ENCODE data around the gene NUCB2. TPM values are rescaled to one million over a fixed set of nuclear protein-coding genes. Genes with fewer than 3 reads are reported as not detected.

NUCB2 gene
- total and polyA plus RNA-seq, 2 of the 13 experiments (the other 11 are each of a cell fraction or from before 2014, with no cell fraction given) = 54.2 to 82.4 TPM

GRCh38 chr11:17276236-17277023 is at the start of gene NUCB2 (continued):
- TF ChIP-seq ZNF646 (CRISPR knock-in tag; IDR thresholded peaks at IDR 0.05) (peak; percentile 14; the same call in 1 of the 2 replicates), ZNF589 (CRISPR knock-in tag; conservative IDR thresholded peaks at IDR 0.05) (0 out of 2 replicates have a peak, but pooled peaks have one; percentile 14), MAF1 (CRISPR knock-in tag; IDR thresholded peaks at IDR 0.05; ENCODE audit: borderline replicate concordance) (no peak), TARDBP (CRISPR knock-in tag; IDR thresholded peaks at IDR 0.05) (peak; percentile 65; the same call in 1 of the 2 replicates), ZNF558 (CRISPR knock-in tag; IDR thresholded peaks at IDR 0.05; ENCODE audit: borderline replicate concordance) (no peak), ZNF720 (CRISPR knock-in tag; IDR thresholded peaks at IDR 0.05) (no peak), TEAD3 (CRISPR knock-in tag; optimal IDR thresholded peaks at IDR 0.05; ENCODE audit: borderline replicate concordance) (no peak), HNF1A (IDR thresholded peaks at IDR 0.05; ENCODE audit: low read depth) (no peak), HNF1A (CRISPR knock-in tag; IDR thresholded peaks at IDR 0.05; ENCODE audit: borderline replicate concordance) (0 out of 2 replicates have a peak, but pooled peaks have one; percentile 35), ZNF780A (CRISPR knock-in tag; IDR thresholded peaks at IDR 0.05) (no peak), NKX3-1 (CRISPR knock-in tag; IDR thresholded peaks at IDR 0.05) (no peak), AGO1 (IDR thresholded peaks at IDR 0.05; ENCODE audit: low read depth, low read length, poor library complexity, severe bottlenecking) (no peak), ZNF687 (CRISPR knock-in tag; IDR thresholded peaks at IDR 0.05) (peak; percentile 96)
